ENCODE data around the gene LTBP1. TPM values are rescaled to one million over a fixed set of nuclear protein-coding genes. Genes with fewer than 3 reads are reported as not detected.

The LTBP1 gene
- total and polyA plus RNA-seq, 12 donors = 6.2 to 47.2 (median 15.5) TPM

- Histone ChIP-seq H3K4me3 (no peak overlapping the region), H3K27me3 (no peaks in the 10 kb centered on the region), H3K9me3 (replicated peaks in 1 of 3) (no peaks in the 10 kb centered on the region), H3K27ac (no peak overlapping the region), H3K4me1 (replicated peaks in 1 of 2) (no peaks in the 10 kb centered on the region), H3K36me3 (replicated peaks in 1 of 2) (no peaks in the 10 kb centered on the region)
- intact Hi-C loops (cut with DNase I) = loop anchor here in 1 of 2 donors (10.0 kb wide), 1 partner anchor 227 kb away; no protein-coding TSS in a partner anchor
- TF ChIP-seq CTCF (IDR thresholded peaks at IDR 0.05) (no peak), POLR2A (IDR thresholded peaks at IDR 0.05) (no peak)
- no peak for DNase-seq
- WGBS, 4 donors = 93 to 95% (median 94%) methylated on average over 4 of the region's 4 CpGs
These were observed 315.3 kb downstream of the LTBP1 start for GRCh38 chr2:33262097-33262496.

DNA sequence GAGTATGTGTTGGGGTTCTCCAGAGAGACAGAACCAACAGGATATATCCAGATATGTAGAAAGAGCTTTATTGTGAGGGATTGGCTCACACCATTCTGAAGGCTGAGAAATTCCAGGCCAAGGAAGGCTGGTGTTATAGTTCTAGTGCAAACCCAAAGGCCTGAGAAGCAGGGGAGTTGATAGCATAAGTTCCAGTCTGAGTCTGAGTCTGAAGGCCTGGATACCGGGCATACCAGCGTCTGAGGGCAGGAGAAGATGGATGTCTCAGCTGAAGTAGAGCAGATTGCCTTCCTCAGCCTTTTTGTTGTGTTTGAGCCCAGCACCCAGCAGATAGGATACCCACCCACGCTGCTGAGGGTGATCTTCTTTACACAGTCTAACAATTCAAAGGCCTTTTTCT lies 318.0 kb downstream of the LTBP1 start:
- DNase-seq = no peak
- intact Hi-C loops (cut with DNase I) = loop anchor here in 1 of 2 donors (10.0 kb wide), 1 partner anchor 230 kb away; no protein-coding TSS in a partner anchor
- TF ChIP-seq CTCF (IDR thresholded peaks at IDR 0.05) (no peak), POLR2A (IDR thresholded peaks at IDR 0.05) (no peak)
- Histone ChIP-seq H3K4me1 (replicated peaks in 1 of 2) (no peaks in the 10 kb centered on the region), H3K36me3 (replicated peaks in 1 of 2) (no peaks in the 10 kb centered on the region), H3K27me3 (no peaks in the 10 kb centered on the region), H3K4me3 (no peak overlapping the region), H3K9me3 (replicated peaks in 1 of 3) (no peaks in the 10 kb centered on the region), H3K27ac (no peak overlapping the region)
- 78 to 96% (median 89%) methylated on average over 3 of the region's 3 CpGs for WGBS, 4 donors

DNA sequence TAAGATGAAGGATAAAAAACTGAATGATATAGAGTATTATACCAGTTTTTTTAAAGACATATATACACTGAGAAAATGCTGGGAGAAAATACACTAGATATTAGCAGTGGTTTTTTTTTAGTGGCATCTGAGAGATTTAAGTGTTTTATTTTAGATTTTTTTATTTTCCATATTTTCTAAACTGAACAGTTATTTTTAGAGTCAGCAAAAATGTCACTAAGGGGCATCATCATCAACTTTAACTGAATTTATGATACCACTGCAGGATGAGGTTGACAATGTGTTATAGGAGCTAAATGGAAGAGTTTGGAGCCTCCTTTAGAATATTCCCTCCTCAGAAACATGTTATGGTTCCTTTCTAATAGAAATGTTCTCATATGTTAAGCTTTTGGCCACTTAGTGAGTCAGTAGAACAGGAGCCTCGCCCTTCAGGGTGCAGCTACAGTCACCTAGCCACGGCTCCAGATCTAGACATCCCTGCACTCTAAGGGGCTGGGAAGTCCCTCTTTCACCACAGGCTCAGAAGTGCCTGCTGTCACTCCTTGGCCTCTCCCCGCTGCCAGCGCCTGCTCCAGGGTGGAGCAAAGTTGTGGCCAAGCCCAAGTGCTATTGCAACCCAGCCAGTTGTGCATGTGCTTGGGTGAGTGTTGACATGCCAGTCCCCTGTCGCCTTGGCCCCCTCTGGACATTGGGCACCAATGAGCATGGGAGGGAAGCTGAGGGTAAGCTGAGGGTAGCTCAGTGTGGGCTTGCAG lies 319.0 kb downstream of the LTBP1 start:
- Histone ChIP-seq H3K4me1 (replicated peaks in 1 of 2) (no peaks in the 10 kb centered on the region), H3K27ac (no peak overlapping the region), H3K4me3 (no peak overlapping the region), H3K9me3 (replicated peaks in 1 of 3) (no peaks in the 10 kb centered on the region), H3K27me3 (no peaks in the 10 kb centered on the region), H3K36me3 (replicated peaks in 1 of 2) (no peaks in the 10 kb centered on the region)
- no peak for DNase-seq
- TF ChIP-seq CTCF (IDR thresholded peaks at IDR 0.05) (no peak), POLR2A (IDR thresholded peaks at IDR 0.05) (no peak)
- 95 to 97% (median 96%) methylated on average over 4 to 5 of the region's 5 CpGs; no CpG with 5 or more reads in 1 of the 4 donors for WGBS, 4 donors
- intact Hi-C loops (cut with DNase I) = loop anchor here in 1 of 2 donors (10.0 kb wide), 1 partner anchor 231 kb away; no protein-coding TSS in a partner anchor

GRCh38 chr2:33266467-33266866 lies 319.7 kb downstream of the LTBP1 start:
- Histone ChIP-seq H3K9me3 (replicated peaks in 1 of 3) (no peaks in the 10 kb centered on the region), H3K4me1 (replicated peaks in 1 of 2) (no peaks in the 10 kb centered on the region), H3K27ac (no peak overlapping the region), H3K4me3 (no peak overlapping the region), H3K36me3 (replicated peaks in 1 of 2) (no peaks in the 10 kb centered on the region), H3K27me3 (no peaks in the 10 kb centered on the region)
- DNase-seq = no peak
- 90 to 99% (median 96%) methylated on average over 5 to 6 of the region's 6 CpGs for WGBS, 4 donors
- intact Hi-C loops (cut with DNase I) = loop anchor here in 1 of 2 donors (10.0 kb wide), 1 partner anchor 232 kb away; no protein-coding TSS in a partner anchor
- TF ChIP-seq POLR2A (IDR thresholded peaks at IDR 0.05) (no peak), CTCF (IDR thresholded peaks at IDR 0.05) (no peak)

All from adrenal gland (tissue), 12 donors.